ENCODE data around the gene CYB5R3. TPM values are rescaled to one million over a fixed set of nuclear protein-coding genes. Genes with fewer than 3 reads are reported as not detected.
A peak's percentile ranks its signal among the peaks of the same experiment; 100 is the strongest.

CYB5R3 gene
- 100 to 1,000 TPM in 1 of 4 donors, 10 to 100 TPM in 3; 52.6 to 120 (median 75.5) TPM for total RNA-seq

- intact Hi-C loops (cut with DNase I), result no loop called here
- TF ChIP-seq POLR2A (IDR thresholded peaks at IDR 0.05) (peak in 1 of 2 donors; percentile 43), CTCF (IDR thresholded peaks at IDR 0.05) (no peak)
- peaks cover 41 to 44% of the 10 kb centered on the region in 2 donors for H3K4me1 ChIP-seq
- peak within 1 kb of the TSS; percentile 88 to 96 (median 91) for H3K27ac ChIP-seq
- no peaks in the 10 kb centered on the region for H3K27me3 ChIP-seq
- peak within 1 kb of the TSS; percentile 60 to 92 (median 80) for H3K4me3 ChIP-seq (replicated peaks in 1 of 3)
- DNase-seq, result peak; percentile 74 to 77
- H3K36me3 ChIP-seq, result no peaks in the 10 kb centered on the region
- H3K9me3 ChIP-seq, result no peaks in the 10 kb centered on the region
- WGBS, 2 donors, result 21 to 29% methylated on average over 24 to 40 of the region's 81 CpGs
Measured at GRCh38 chr22:42649246-42650099, at the start of gene CYB5R3. Gene CYB5R3, minus strand, starts transcription at chr22:42649392. Its CDS starts 77 bp downstream, at chr22:42649315.

- Histone ChIP-seq H3K27me3 (no peaks in the 10 kb centered on the region), H3K4me1 (peaks cover 0 to 13% of the 10 kb centered on the region in 2 donors), H3K9me3 (no peaks in the 10 kb centered on the region), H3K36me3 (peaks cover 6 to 7% of the 10 kb centered on the region in 2 donors), H3K4me3 (replicated peaks in 1 of 3) (no peak overlapping the region), H3K27ac (peak overlapping the region in 1 of 3 donors; percentile 50)
- intact Hi-C loops (cut with DNase I), result no loop called here
- peak in 1 of 2 donors; percentile 34 for DNase-seq
- TF ChIP-seq CTCF (IDR thresholded peaks at IDR 0.05) (no peak), POLR2A (IDR thresholded peaks at IDR 0.05) (no peak)
- WGBS, 2 donors, result 63 to 74% methylated on average over 6 to 7 of the region's 16 CpGs
Measured at GRCh38 chr22:42697542-42698013, 48.4 kb upstream of the CYB5R3 start.

GRCh38 chr22:42696331-42696967, 47.3 kb upstream of the CYB5R3 start:
- TF ChIP-seq POLR2A (IDR thresholded peaks at IDR 0.05) (no peak), CTCF (IDR thresholded peaks at IDR 0.05) (no peak)
- Histone ChIP-seq H3K4me1 (peaks cover 0 to 13% of the 10 kb centered on the region in 2 donors), H3K9me3 (no peaks in the 10 kb centered on the region), H3K27ac (peak overlapping the region in 1 of 3 donors; percentile 31), H3K27me3 (no peaks in the 10 kb centered on the region), H3K36me3 (peaks cover 7% of the 10 kb centered on the region in 2 donors), H3K4me3 (replicated peaks in 1 of 3) (no peak overlapping the region)
- DNase-seq, result no peak
- WGBS, 2 donors, result 83 to 88% methylated on average over 10 of the region's 10 CpGs
- intact Hi-C loops (cut with DNase I), result no loop called here

- intact Hi-C loops (cut with DNase I), result no loop called here
- peaks cover 0 to 13% of the 10 kb centered on the region in 2 donors for H3K4me1 ChIP-seq
Measured at GRCh38 chr22:42695294-42695693, 46.1 kb upstream of the CYB5R3 start.

More at GRCh38 chr22:42695294-42695693, 46.1 kb upstream of the CYB5R3 start:
- DNase-seq, result no peak
- H3K9me3 ChIP-seq, result no peaks in the 10 kb centered on the region
- TF ChIP-seq POLR2A (IDR thresholded peaks at IDR 0.05) (no peak), CTCF (IDR thresholded peaks at IDR 0.05) (no peak)
- no peaks in the 10 kb centered on the region for H3K27me3 ChIP-seq
- H3K36me3 ChIP-seq, result peaks cover 7% of the 10 kb centered on the region in 2 donors
- H3K4me3 ChIP-seq (replicated peaks in 1 of 3), result no peak overlapping the region
- WGBS, 2 donors, result 82 to 97% methylated on average over 8 to 9 of the region's 10 CpGs
- H3K27ac ChIP-seq, result no peak overlapping the region

Measured in thyroid gland (tissue), 4 donors.